Testis (tissue), 2 donors: ENCODE data around the gene KCNAB2.

Experiments
- POLR2A ChIP-seq: fragments of 450-650 bp; IDR thresholded peaks from one replicate; pipeline ENCODE4 v1.6.1; 2017; ENCODE audit warnings: antibody characterized with exemption, mild to moderate bottlenecking, moderate library complexity
- TF ChIP-seq, protein P1 (sequence below), 3 experiments: fragments of 450-650 bp in 2 of 3; fragments of 200-600 bp in 1 of 3; sonication (generic) in 1 of 3; IDR thresholded peaks; one replicate each; pipeline ENCODE4 v1.5.1; 2016 to 2019; ENCODE audit warnings: antibody characterized with exemption in 3 of 3, mild to moderate bottlenecking in 2 of 3, moderate library complexity in 1 of 3

DNA sequence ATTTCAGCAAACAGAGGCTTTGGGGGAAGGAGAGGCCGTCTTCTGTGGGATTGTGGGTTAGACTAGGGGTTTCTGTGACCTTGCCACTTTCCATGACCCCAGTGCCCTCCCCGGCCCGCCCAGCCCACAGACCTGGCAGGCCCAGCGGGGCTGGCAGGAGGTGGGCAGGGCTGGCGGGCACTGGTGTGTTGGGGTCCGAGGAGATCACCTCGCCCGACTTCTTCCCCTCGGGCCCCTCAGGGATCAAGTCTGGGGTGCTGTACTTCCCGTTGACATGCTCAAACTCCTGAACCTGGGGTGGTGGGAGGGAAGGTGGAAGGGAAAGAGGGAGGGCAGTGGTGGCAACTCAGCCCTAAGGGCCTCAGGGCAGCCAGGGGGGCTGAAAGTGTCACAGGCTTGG is 78.1 kb downstream of the KCNAB2 start:
- TF ChIP-seq, protein P1, sequence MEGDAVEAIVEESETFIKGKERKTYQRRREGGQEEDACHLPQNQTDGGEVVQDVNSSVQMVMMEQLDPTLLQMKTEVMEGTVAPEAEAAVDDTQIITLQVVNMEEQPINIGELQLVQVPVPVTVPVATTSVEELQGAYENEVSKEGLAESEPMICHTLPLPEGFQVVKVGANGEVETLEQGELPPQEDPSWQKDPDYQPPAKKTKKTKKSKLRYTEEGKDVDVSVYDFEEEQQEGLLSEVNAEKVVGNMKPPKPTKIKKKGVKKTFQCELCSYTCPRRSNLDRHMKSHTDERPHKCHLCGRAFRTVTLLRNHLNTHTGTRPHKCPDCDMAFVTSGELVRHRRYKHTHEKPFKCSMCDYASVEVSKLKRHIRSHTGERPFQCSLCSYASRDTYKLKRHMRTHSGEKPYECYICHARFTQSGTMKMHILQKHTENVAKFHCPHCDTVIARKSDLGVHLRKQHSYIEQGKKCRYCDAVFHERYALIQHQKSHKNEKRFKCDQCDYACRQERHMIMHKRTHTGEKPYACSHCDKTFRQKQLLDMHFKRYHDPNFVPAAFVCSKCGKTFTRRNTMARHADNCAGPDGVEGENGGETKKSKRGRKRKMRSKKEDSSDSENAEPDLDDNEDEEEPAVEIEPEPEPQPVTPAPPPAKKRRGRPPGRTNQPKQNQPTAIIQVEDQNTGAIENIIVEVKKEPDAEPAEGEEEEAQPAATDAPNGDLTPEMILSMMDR (IDR thresholded peaks at IDR 0.05): no peak
- no peak for TF ChIP-seq POLR2A
